Spleen (tissue), 7 donors: Measurements from ENCODE around the gene USP17L24.
"Not testable (repeated sequence)": the region's sequence is repeated elsewhere in the genome, so short reads cannot be mapped to it uniquely, and the experiment has no call there.

ENCODE experiments used
- CTCF ChIP-seq, 11 experiments: fragments of 200-600 bp in 7 of 11; fragments of 450-650 bp in 4 of 11; sonication (generic) in 4 of 11; IDR thresholded peaks in 8 of 11; conservative IDR thresholded peaks in 3 of 11; 1 replicate in 7 of 11; 2 replicates in 4 of 11; pipeline versions ENCODE4 v1.4.0 to v1.8.0; 2016 to 2021; ENCODE audit warnings: antibody characterized with exemption in 11 of 11, inconsistent platforms in 4 of 11, mild to moderate bottlenecking in 1 of 11
- POLR2AphosphoS5 ChIP-seq, 3 donors: sonication (generic); formaldehyde crosslinking; IDR thresholded peaks; one replicate each; pipeline ENCODE4 v1.5.1; 2017; ENCODE audit warnings: antibody characterized with exemption in 3 of 3
- donor health status: DM: no; HTN: no; CAD: no; lungs with moderate emphysema.
- donor health status: DM: no; HTN: no; CAD: no.
- donor health status: DM: no; HTN: no; CAD: no.

- not testable (repeated sequence) for TF ChIP-seq CTCF (IDR thresholded peaks at IDR 0.05 in 8 of 11, conservative IDR thresholded peaks at IDR 0.05 in 3 of 11); POLR2AphosphoS5 (IDR thresholded peaks at IDR 0.05)
Measured at GRCh38 chr4:9362829-9363228, 37.9 kb downstream of the USP17L24 start, which contains the start of gene USP17L30.
